GM21360 (cell line): Measurements from ENCODE around the gene ARL16.

ENCODE experiments used
- ATAC-seq: cut with Tn5 transposase; IDR thresholded peaks from one replicate; pipeline ENCODE4 v1.9.1; 2021; ENCODE audit warnings: mild to moderate bottlenecking, moderate library complexity; ENCODE audit not compliant: unreplicated experiment

ARL16 gene

GRCh38 chr17:81683584-81684441 is at the start of gene ARL16, which contains the start of gene HGS:
ARL16 (minus strand) TSS chr17:81683797; CDS start chr17:81683753, 44 bp downstream.
HGS (plus strand) TSS chr17:81684011; CDS start chr17:81684067, 56 bp downstream.
- peak; percentile 88 for ATAC-seq

- ATAC-seq = no peak
These were observed 43.9 kb upstream of the ARL16 start for GRCh38 chr17:81727324-81728031.

- ATAC-seq = no peak
These were observed 42.4 kb upstream of the ARL16 start for GRCh38 chr17:81726004-81726403.

GRCh38 chr17:81725439-81725838 is 41.8 kb upstream of the ARL16 start:
- no peak for ATAC-seq

GRCh38 chr17:81723651-81724209 is 40.1 kb upstream of the ARL16 start:
- no peak for ATAC-seq

GRCh38 chr17:81722184-81723120 is 38.9 kb upstream of the ARL16 start:
- ATAC-seq = no peak

GRCh38 chr17:81720267-81721071 is 36.9 kb upstream of the ARL16 start:
- no peak for ATAC-seq

- no peak for ATAC-seq
These were observed 36.0 kb upstream of the ARL16 start for GRCh38 chr17:81719410-81720266.

GRCh38 chr17:81717766-81718089 is 34.1 kb upstream of the ARL16 start:
- no peak for ATAC-seq

- ATAC-seq = no peak
These were observed 33.6 kb upstream of the ARL16 start for GRCh38 chr17:81717049-81717765.

- no peak for ATAC-seq
These were observed 33.0 kb upstream of the ARL16 start for GRCh38 chr17:81716674-81716996.

GRCh38 chr17:81715872-81716673 is 32.5 kb upstream of the ARL16 start:
- no peak for ATAC-seq

- ATAC-seq = no peak
These were observed 31.7 kb upstream of the ARL16 start for GRCh38 chr17:81715107-81715871.

GRCh38 chr17:81714412-81715106 is 31.0 kb upstream of the ARL16 start:
- ATAC-seq = no peak

- no peak for ATAC-seq
These were observed 30.2 kb upstream of the ARL16 start for GRCh38 chr17:81713556-81714411.
